SK-N-SH treated with all-trans-retinoic acid at 6 μM for 48 hours (cell line): ENCODE results near the gene EPHX1.

Experiments
- ATAC-seq: fragments of 200-7000 bp; cut with Tn5 transposase; 3 replicates; pipeline ENCODE4 v1.9.1; 2020; ENCODE audit warnings: mild to moderate bottlenecking, moderate library complexity
- BACH2 ChIP-seq: fragments of 250-450 bp; sonication (Bioruptor Pico); IDR thresholded peaks from 2 replicates; pipeline ENCODE4 v1.9.0; 2021; ENCODE audit warnings: mild to moderate bottlenecking, borderline replicate concordance
- CSDC2 ChIP-seq: fragments of 250-450 bp; sonication (Bioruptor Pico); IDR thresholded peaks from 2 replicates; pipeline ENCODE4 v1.5.0; 2020; ENCODE audit warnings: mild to moderate bottlenecking, moderate library complexity
- CSRNP3 ChIP-seq: fragments of 250-450 bp; sonication (Bioruptor Pico); IDR thresholded peaks from 2 replicates; pipeline ENCODE4 v1.5.1; 2021; ENCODE audit warnings: mild to moderate bottlenecking, moderate library complexity
- GLIS3 ChIP-seq: fragments of 250-450 bp; sonication (Bioruptor Pico); IDR thresholded peaks from 2 replicates; pipeline ENCODE4 v1.5.0; 2020; ENCODE audit warnings: mild to moderate bottlenecking, moderate library complexity
- ISL1 ChIP-seq: fragments of 250-450 bp; sonication (Bioruptor Pico); IDR thresholded peaks from 2 replicates; pipeline ENCODE4 v2.1.2; 2022; ENCODE audit warnings: mild to moderate bottlenecking, moderate library complexity
- OSR1 ChIP-seq: fragments of 250-450 bp; sonication (Bioruptor Pico); IDR thresholded peaks from 2 replicates; pipeline ENCODE4 v1.8.0; 2022; ENCODE audit warnings: moderate library complexity, mild to moderate bottlenecking, inconsistent platforms
- POU6F1 ChIP-seq: fragments of 250-450 bp; sonication (Bioruptor Pico); IDR thresholded peaks from 2 replicates; pipeline ENCODE4 v1.8.0; 2021; ENCODE audit warnings: low read depth, mild to moderate bottlenecking, moderate library complexity, borderline replicate concordance
- PPARA ChIP-seq: fragments of 250-450 bp; sonication (Bioruptor Pico); IDR thresholded peaks from 2 replicates; pipeline ENCODE4 v1.5.0; 2020; ENCODE audit warnings: mild to moderate bottlenecking, borderline replicate concordance
- RARB ChIP-seq: fragments of 250-450 bp; sonication (Bioruptor Pico); IDR thresholded peaks from 2 replicates; pipeline ENCODE4 v1.8.0; 2021; ENCODE audit warnings: mild to moderate bottlenecking, moderate library complexity
- SNAI2 ChIP-seq: fragments of 250-450 bp; sonication (Bioruptor Pico); IDR thresholded peaks from 2 replicates; pipeline ENCODE4 v1.5.0; 2020; ENCODE audit warnings: mild to moderate bottlenecking, moderate library complexity
- TCF4 ChIP-seq: fragments of 250-450 bp; sonication (Bioruptor Pico); IDR thresholded peaks from 2 replicates; pipeline ENCODE4 v1.8.0; 2021; ENCODE audit warnings: mild to moderate bottlenecking, moderate library complexity, borderline replicate concordance
- TOX ChIP-seq: fragments of 250-450 bp; sonication (Bioruptor Pico); IDR thresholded peaks from 2 replicates; pipeline ENCODE4 v1.8.0; 2021; ENCODE audit warnings: mild to moderate bottlenecking, moderate library complexity, borderline replicate concordance
- TSHZ2 ChIP-seq: fragments of 250-450 bp; sonication (Bioruptor Pico); IDR thresholded peaks from 2 replicates; pipeline ENCODE4 v1.5.0; 2020; ENCODE audit warnings: mild to moderate bottlenecking, moderate library complexity
- ZC3H10 ChIP-seq: fragments of 250-450 bp; sonication (Bioruptor Pico); IDR thresholded peaks from 2 replicates; pipeline ENCODE4 v1.5.1; 2021; ENCODE audit warnings: mild to moderate bottlenecking, moderate library complexity
- ZFP3 ChIP-seq: fragments of 250-450 bp; sonication (Bioruptor Pico); IDR thresholded peaks from 2 replicates; pipeline ENCODE4 v1.5.0; 2020; ENCODE audit warnings: mild to moderate bottlenecking, moderate library complexity
- ZFP30 ChIP-seq: fragments of 450-650 bp; formaldehyde crosslinking; IDR thresholded peaks from 2 replicates; pipeline ENCODE4 v1.5.0; 2022; ENCODE audit warnings: mild to moderate bottlenecking, moderate library complexity
- ZNF565 ChIP-seq: fragments of 450-650 bp; formaldehyde crosslinking; conservative IDR thresholded peaks from 2 replicates; pipeline ENCODE4 v1.5.0; 2020; ENCODE audit warnings: low read depth, mild to moderate bottlenecking, moderate library complexity
- ZNF70 ChIP-seq: fragments of 450-650 bp; formaldehyde crosslinking; IDR thresholded peaks from 2 replicates; pipeline ENCODE4 v1.5.0; 2020; ENCODE audit warnings: mild to moderate bottlenecking, moderate library complexity
- ZNF8 ChIP-seq: fragments of 450-650 bp; formaldehyde crosslinking; IDR thresholded peaks from 2 replicates; pipeline ENCODE4 v1.5.0; 2020; ENCODE audit warnings: mild to moderate bottlenecking, moderate library complexity
- TF ChIP-seq, protein P1 (sequence below): fragments of 250-450 bp; sonication (Bioruptor Pico); IDR thresholded peaks from 2 replicates; pipeline ENCODE4 v1.5.1; 2020; ENCODE audit warnings: low read depth, mild to moderate bottlenecking, moderate library complexity
- TF ChIP-seq, protein P2 (sequence below): fragments of 250-450 bp; sonication (Bioruptor Pico); IDR thresholded peaks from 2 replicates; pipeline ENCODE4 v1.8.0; 2020; ENCODE audit warnings: mild to moderate bottlenecking, moderate library complexity, borderline replicate concordance

The EPHX1 gene

DNA sequence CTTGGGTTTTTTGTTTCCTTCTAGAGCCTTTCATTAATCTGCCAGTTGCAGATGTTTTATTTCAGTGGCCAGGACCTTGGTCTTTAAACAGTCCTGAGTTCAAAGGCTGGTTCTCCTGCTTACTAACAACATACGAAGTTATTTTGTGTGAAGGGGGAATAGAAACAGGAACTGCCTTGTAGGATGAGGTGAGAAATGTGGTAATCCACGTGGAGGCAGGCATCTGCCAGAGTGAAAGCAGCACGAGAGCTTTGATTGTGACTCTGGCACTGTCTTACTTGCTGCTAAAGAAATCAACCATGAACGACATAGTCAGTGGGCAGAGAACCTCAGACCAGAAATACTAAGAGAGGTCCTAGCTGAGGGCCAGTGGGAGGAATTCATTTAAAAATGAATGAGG lies 41.9 kb downstream of the EPHX1 start:
- no peak for ATAC-seq
- TF ChIP-seq ZC3H10 (CRISPR knock-in tag): no peak

- TF ChIP-seq CSDC2 (CRISPR knock-in tag): no peak
- TF ChIP-seq ZNF565: no peak
- TF ChIP-seq TSHZ2 (CRISPR knock-in tag): no peak
- no peak for TF ChIP-seq ZFP3 (CRISPR knock-in tag)
- TF ChIP-seq TOX: no peak
- TF ChIP-seq, protein P1, sequence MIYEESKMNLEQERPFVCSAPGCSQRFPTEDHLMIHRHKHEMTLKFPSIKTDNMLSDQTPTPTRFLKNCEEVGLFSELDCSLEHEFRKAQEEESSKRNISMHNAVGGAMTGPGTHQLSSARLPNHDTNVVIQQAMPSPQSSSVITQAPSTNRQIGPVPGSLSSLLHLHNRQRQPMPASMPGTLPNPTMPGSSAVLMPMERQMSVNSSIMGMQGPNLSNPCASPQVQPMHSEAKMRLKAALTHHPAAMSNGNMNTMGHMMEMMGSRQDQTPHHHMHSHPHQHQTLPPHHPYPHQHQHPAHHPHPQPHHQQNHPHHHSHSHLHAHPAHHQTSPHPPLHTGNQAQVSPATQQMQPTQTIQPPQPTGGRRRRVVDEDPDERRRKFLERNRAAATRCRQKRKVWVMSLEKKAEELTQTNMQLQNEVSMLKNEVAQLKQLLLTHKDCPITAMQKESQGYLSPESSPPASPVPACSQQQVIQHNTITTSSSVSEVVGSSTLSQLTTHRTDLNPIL (CRISPR knock-in tag): no peak
- no peak for TF ChIP-seq OSR1 (CRISPR knock-in tag)
- no peak for TF ChIP-seq ISL1
- TF ChIP-seq PPARA (CRISPR knock-in tag): no peak
- TF ChIP-seq, protein P2, sequence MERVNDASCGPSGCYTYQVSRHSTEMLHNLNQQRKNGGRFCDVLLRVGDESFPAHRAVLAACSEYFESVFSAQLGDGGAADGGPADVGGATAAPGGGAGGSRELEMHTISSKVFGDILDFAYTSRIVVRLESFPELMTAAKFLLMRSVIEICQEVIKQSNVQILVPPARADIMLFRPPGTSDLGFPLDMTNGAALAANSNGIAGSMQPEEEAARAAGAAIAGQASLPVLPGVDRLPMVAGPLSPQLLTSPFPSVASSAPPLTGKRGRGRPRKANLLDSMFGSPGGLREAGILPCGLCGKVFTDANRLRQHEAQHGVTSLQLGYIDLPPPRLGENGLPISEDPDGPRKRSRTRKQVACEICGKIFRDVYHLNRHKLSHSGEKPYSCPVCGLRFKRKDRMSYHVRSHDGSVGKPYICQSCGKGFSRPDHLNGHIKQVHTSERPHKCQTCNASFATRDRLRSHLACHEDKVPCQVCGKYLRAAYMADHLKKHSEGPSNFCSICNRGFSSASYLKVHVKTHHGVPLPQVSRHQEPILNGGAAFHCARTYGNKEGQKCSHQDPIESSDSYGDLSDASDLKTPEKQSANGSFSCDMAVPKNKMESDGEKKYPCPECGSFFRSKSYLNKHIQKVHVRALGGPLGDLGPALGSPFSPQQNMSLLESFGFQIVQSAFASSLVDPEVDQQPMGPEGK (CRISPR knock-in tag): no peak
- TF ChIP-seq SNAI2 (CRISPR knock-in tag): no peak
- no peak for TF ChIP-seq ZNF8 (CRISPR knock-in tag)
- TF ChIP-seq RARB (CRISPR knock-in tag): no peak
- TF ChIP-seq CSRNP3 (CRISPR knock-in tag): no peak
- no peak for TF ChIP-seq TCF4 (CRISPR knock-in tag)
- no peak for TF ChIP-seq ZNF70 (CRISPR knock-in tag)
- TF ChIP-seq BACH2 (CRISPR knock-in tag): no peak
- no peak for TF ChIP-seq ZFP30
- TF ChIP-seq ZC3H10 (CRISPR knock-in tag): no peak
- TF ChIP-seq, all 23 proteins: peak for 0
- no peak for ATAC-seq
Observed at GRCh38 chr1:225852413-225853124, 42.6 kb downstream of the EPHX1 start.

DNA sequence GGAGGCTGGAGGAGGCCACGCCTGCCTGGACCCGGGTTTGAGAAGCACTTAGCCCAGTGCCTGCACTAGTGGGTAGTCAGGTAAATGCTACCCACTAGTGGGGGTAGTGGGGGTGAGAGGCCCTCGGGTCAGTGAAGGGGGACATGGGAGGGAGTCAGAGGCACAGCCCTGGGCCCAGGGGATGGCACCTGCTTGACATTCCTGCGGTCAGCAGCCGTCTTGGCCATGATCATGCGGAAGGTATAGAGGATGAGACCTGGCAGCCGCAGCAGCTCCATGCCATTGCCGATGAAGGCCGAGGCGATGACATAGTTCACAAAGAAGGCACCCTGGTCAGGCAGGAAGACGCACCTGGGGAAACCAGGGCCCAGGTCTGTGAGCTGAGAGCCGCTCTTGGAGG lies 43.5 kb downstream of the EPHX1 start:
- no peak for ATAC-seq
- TF ChIP-seq TSHZ2 (CRISPR knock-in tag): no peak
- TF ChIP-seq TCF4 (CRISPR knock-in tag): no peak
- TF ChIP-seq ZNF8 (CRISPR knock-in tag): no peak
- TF ChIP-seq ZFP30: no peak
- TF ChIP-seq BACH2 (CRISPR knock-in tag): no peak
- TF ChIP-seq ZFP3 (CRISPR knock-in tag): no peak
- TF ChIP-seq GLIS3 (CRISPR knock-in tag): no peak
- TF ChIP-seq OSR1 (CRISPR knock-in tag): no peak
- TF ChIP-seq RARB (CRISPR knock-in tag): no peak
- TF ChIP-seq POU6F1: no peak
- TF ChIP-seq, protein P2 (CRISPR knock-in tag): no peak
- no peak for TF ChIP-seq TOX
- TF ChIP-seq ISL1: no peak
- no peak for TF ChIP-seq ZC3H10 (CRISPR knock-in tag)
- TF ChIP-seq CSDC2 (CRISPR knock-in tag): no peak
